GM18508 (cell line): Measurements from ENCODE around the gene FAM120A.

Experiments used
- ATAC-seq: cut with Tn5 transposase; IDR thresholded peaks from one replicate; pipeline ENCODE4 v1.9.1; 2021; ENCODE audit warnings: moderate number of reproducible peaks; ENCODE audit not compliant: insufficient read depth, unreplicated experiment

Gene FAM120A

GRCh38 chr9:93440896-93441580, 10.4 kb upstream of the FAM120A start:
- ATAC-seq, result no peak

- no peak for ATAC-seq
Observed at GRCh38 chr9:93446073-93446472, 5.4 kb upstream of the FAM120A start.

- ATAC-seq, result no peak
Observed at GRCh38 chr9:93447655-93448054, 3.8 kb upstream of the FAM120A start.

DNA sequence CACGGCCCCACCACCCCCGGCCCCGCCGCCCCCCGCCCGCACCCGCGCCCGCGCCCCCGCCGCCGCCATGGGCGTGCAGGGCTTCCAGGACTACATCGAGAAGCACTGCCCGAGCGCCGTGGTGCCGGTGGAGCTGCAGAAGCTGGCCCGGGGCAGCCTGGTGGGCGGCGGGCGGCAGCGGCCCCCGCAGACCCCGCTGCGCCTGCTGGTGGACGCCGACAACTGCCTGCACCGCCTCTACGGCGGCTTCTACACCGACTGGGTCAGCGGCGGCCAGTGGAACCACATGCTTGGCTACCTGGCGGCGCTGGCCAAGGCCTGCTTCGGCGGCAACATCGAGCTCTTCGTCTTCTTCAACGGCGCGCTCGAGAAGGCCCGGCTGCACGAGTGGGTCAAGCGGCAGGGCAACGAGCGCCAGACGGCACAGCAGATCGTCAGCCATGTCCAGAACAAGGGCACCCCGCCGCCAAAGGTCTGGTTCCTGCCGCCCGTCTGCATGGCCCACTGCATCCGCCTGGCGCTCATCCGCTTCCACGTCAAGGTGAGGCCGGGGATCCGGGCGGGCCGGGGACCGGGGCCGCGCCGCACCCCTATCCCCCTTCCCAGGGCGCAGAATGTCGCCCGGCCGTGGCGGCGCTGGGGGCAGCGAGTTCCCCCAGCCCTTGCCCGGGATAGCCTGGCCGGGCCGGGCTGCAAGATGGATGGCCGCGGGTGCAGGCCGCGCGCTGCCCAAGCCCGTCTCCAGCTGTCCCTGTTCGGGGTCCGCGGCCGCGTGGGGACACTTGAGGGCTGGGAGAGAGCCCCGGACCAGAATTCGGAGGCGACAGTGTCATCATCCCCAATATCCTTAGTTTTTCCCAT, 594 bp downstream of the FAM120A start:
- ATAC-seq, result no peak

GRCh38 chr9:93452710-93453046, 1.2 kb downstream of the FAM120A start:
- no peak for ATAC-seq

DNA sequence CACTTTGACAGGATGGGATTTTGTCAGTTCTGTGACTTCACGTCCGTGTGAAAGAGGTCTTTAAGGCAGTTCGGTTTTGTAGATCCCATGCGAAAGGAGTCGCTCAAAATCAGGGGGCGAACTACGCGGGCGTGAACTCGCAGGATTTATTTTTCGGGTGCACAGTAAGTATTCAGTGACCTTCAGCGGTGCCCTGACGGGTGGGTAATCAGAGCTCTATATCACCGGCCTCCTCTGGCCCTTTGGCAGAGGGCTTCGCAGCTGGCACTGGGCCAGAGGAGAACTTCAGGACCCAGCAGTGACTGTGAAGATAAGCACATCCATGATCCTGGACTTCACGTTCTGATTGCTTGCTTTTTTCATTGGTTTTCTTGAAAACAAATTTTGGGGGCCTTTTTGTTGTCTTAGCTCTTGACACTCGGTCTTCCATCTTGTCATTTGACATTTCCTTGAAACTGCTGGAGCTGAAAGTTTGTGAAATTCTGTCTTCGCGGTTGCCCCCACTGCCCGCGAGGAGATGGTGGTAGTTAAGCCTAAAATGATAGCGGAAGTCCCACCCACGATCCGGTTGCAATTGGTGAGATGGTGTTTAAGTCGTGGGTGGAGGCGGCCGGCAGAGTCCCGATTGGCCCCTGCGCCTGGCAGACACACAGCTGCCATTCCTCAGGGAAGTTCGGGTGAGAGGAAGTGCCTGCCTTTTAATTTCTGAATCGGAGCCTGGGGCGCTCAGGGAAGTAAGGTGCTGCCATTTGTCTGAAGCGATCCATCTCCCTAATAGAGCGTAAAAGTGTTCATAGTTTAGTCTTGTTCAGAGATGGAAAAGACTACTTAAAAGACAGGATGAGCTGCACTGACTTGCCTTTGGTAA, 1.8 kb downstream of the FAM120A start, which contains the start of gene FAM120AOS:
Gene FAM120AOS (minus strand): TSS at position 535 of the 868 bp plus-strand sequence. CDS start 872 bp downstream, outside the sequence.
- peak; percentile 42 for ATAC-seq

DNA sequence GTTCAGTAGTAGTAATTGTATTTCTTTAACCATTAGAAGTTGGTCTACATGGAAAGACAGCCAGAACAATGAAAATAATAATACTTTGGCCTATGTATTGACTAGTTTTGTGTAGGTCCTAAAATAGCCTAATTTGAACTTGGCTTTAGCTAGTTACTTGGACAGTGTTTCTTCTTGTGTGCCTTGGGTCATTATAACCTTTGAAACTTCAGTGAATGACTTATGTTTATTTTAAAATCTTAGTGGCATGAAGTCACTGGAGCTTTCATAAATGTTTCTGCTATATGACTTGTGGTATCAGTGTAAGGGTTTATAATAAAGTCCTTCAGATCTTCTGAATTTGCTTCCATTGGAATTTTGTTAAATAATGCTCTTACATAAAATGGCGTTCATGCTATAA, 4.5 kb downstream of the FAM120A start:
- ATAC-seq, result no peak

GRCh38 chr9:93456504-93456903, 5.0 kb downstream of the FAM120A start:
- ATAC-seq, result no peak

DNA sequence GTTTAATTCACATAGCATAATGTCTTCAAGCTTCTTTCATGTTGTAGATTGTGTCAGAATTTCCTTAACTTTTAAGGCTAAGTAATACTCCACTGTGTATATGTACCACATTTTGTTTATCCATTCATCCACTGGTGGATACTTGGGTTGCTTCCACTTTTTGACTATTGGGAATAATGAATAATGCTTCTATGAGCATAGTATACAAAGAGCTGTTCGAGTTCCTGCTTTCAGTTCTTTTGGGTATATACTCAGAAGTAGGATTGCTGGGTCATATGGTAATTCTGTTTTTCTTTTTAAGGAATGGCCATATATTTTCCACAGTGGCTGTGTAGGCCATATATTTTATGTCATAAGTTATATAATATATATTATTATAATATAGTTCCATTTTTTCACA, 5.5 kb downstream of the FAM120A start:
- no peak for ATAC-seq

GRCh38 chr9:93458712-93459111, 7.2 kb downstream of the FAM120A start:
- no peak for ATAC-seq

DNA sequence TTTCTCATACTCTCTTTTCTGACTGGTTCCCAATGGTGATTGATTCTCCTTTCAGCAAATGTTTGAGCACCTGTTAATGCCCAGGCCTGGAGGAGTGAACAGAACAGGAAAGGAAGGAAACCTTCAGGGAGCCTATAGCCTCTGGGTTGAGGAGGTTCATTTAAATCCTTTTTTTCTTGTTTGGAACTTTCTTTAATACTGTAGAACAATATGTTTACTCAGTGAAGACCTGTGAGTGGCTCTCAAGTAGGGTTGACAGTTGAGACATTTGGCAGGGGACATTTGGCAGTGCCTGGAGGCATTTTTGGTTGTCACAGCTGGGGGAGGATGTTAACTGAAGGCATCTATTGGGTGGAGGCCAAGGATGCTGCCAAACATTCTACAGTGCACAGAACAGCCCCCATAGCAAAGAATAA, 8.0 kb downstream of the FAM120A start:
- no peak for ATAC-seq

GRCh38 chr9:93460689-93461413, 9.4 kb downstream of the FAM120A start:
- ATAC-seq, result no peak

GRCh38 chr9:93461414-93461743, 9.9 kb downstream of the FAM120A start:
- no peak for ATAC-seq

- no peak for ATAC-seq
Observed at GRCh38 chr9:93461821-93462220, 10.3 kb downstream of the FAM120A start.

- no peak for ATAC-seq
Observed at GRCh38 chr9:93463638-93464248, 12.3 kb downstream of the FAM120A start.

GRCh38 chr9:93464395-93464794, 12.9 kb downstream of the FAM120A start:
- no peak for ATAC-seq

GRCh38 chr9:93464876-93465275, 13.4 kb downstream of the FAM120A start:
- no peak for ATAC-seq

GRCh38 chr9:93465855-93466254, 14.4 kb downstream of the FAM120A start:
- no peak for ATAC-seq

DNA sequence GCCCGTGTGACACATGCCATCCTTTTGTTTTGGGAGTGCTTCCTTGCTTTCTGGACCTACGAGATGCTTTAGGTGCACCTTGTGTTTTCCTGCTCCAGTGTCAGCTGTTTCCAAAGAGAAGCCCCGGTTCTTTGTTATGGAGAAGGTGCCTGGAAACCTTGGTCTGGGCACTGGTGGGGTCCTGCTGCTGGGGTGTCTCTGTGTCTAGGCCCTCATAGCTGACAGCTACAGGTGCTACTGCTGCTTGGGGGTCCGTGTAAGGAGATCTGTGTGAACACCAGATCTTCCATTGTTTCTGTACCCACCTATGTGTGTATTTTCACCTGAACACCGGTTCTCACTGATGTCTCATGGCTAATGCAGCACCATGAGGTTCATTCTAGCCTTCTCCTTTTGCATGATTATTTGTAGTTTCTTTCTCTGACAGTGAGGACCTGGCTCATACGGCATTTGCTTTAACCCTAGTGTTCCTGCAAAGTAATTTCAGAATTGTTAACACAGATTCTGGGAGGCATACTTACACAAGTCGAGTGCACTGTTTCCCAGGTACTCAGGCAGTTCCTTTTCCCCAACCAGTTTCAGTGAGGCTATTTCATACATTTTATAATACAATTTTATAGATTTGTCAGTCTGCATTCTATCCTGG, 15.1 kb downstream of the FAM120A start:
- ATAC-seq, result no peak
